ENCODE results near the gene PIP5KL1.

GRCh38 chr9:127926906-127927200, 3.7 kb downstream of the PIP5KL1 start:
- TF ChIP-seq CTCF (IDR thresholded peaks at IDR 0.05) = no peak
- TF ChIP-seq KAT7 (CRISPR knock-in tag; IDR thresholded peaks at IDR 0.05; ENCODE audit: borderline replicate concordance) = no peak
- TF ChIP-seq, protein P1, sequence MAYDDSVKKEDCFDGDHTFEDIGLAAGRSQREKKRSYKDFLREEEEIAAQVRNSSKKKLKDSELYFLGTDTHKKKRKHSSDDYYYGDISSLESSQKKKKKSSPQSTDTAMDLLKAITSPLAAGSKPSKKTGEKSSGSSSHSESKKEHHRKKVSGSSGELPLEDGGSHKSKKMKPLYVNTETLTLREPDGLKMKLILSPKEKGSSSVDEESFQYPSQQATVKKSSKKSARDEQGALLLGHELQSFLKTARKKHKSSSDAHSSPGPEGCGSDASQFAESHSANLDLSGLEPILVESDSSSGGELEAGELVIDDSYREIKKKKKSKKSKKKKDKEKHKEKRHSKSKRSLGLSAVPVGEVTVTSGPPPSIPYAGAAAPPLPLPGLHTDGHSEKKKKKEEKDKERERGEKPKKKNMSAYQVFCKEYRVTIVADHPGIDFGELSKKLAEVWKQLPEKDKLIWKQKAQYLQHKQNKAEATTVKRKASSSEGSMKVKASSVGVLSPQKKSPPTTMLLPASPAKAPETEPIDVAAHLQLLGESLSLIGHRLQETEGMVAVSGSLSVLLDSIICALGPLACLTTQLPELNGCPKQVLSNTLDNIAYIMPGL (CRISPR knock-in tag; IDR thresholded peaks at IDR 0.05) = no peak
- no peak for TF ChIP-seq TCF7 (CRISPR knock-in tag; IDR thresholded peaks at IDR 0.05; ENCODE audit: low read depth)
- peak; percentile 43; the same call in 1 of the 2 replicates for TF ChIP-seq ETV6 (CRISPR knock-in tag; IDR thresholded peaks at IDR 0.05)
- no peak for TF ChIP-seq NFYB (CRISPR knock-in tag; conservative IDR thresholded peaks at IDR 0.05; ENCODE audit: low read depth)
- no peak for TF ChIP-seq ZBTB21 (CRISPR knock-in tag; IDR thresholded peaks at IDR 0.05; ENCODE audit: borderline replicate concordance)
- no peak for TF ChIP-seq ZBTB43 (CRISPR knock-in tag; IDR thresholded peaks at IDR 0.05)
- TF ChIP-seq, protein P2, sequence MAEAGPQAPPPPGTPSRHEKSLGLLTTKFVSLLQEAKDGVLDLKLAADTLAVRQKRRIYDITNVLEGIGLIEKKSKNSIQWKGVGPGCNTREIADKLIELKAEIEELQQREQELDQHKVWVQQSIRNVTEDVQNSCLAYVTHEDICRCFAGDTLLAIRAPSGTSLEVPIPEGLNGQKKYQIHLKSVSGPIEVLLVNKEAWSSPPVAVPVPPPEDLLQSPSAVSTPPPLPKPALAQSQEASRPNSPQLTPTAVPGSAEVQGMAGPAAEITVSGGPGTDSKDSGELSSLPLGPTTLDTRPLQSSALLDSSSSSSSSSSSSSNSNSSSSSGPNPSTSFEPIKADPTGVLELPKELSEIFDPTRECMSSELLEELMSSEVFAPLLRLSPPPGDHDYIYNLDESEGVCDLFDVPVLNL (CRISPR knock-in tag; IDR thresholded peaks at IDR 0.05; ENCODE audit: borderline replicate concordance, low read depth) = no peak
